Neural cell (in vitro differentiated cells): Measurements from ENCODE around the gene SULF2. TPM values are rescaled to one million over a fixed set of nuclear protein-coding genes. Genes with fewer than 3 reads are reported as not detected.

Experiments
- H2AFZ ChIP-seq: fragments of 200-600, 300-800 bp; sonication (generic), shearing (Covaris generic); 2 replicates; pipeline ENCODE4 v1.6.0; 2014; ENCODE audit warnings: low read depth, mild to moderate bottlenecking, antibody characterized with exemption, low read length, moderate library complexity
- H3F3A ChIP-seq: fragments of 200-600 bp; shearing (Covaris generic); 2 replicates; pipeline ENCODE4 v1.6.1; 2016; ENCODE audit warnings: mild to moderate bottlenecking, moderate library complexity, mixed read lengths, antibody characterized with exemption, low read length; ENCODE audit not compliant: insufficient read depth, poor library complexity, severe bottlenecking
- H3K27ac ChIP-seq: fragments of 200-600, 300-800 bp; sonication (generic), shearing (Covaris generic); 2 replicates; pipeline ENCODE4 v1.5.1; 2014; ENCODE audit warnings: mild to moderate bottlenecking, low read length, moderate library complexity
- H3K27me3 ChIP-seq: fragments of 300-800, 200-600 bp; sonication (generic), shearing (Covaris generic); 2 replicates; pipeline ENCODE4 v1.6.0; 2014; ENCODE audit warnings: mild to moderate bottlenecking, low read depth, low read length, moderate library complexity; ENCODE audit not compliant: insufficient read depth
- H3K36me3 ChIP-seq: fragments of 300-800, 200-600 bp; sonication (generic), shearing (Covaris generic); 2 replicates; pipeline ENCODE4 v1.5.1; 2014; ENCODE audit warnings: mild to moderate bottlenecking, antibody characterized with exemption, low read length, moderate library complexity; ENCODE audit not compliant: insufficient read depth
- H3K4me2 ChIP-seq: fragments of 300-800, 200-600 bp; sonication (generic), shearing (Covaris generic); 2 replicates; pipeline ENCODE4 v1.6.0; 2014; ENCODE audit warnings: mild to moderate bottlenecking, low read length
- H3K4me3 ChIP-seq: fragments of 300-800, 200-600 bp; sonication (generic), shearing (Covaris generic); 2 replicates; pipeline ENCODE4 v1.5.1; 2014; ENCODE audit warnings: mild to moderate bottlenecking, low read length, moderate library complexity
- H3K79me2 ChIP-seq: fragments of 200-600 bp; shearing (Covaris generic); replicated peaks from 2 replicates; pipeline ENCODE4 v1.6.0; 2014; ENCODE audit warnings: mild to moderate bottlenecking, low read length, moderate library complexity; ENCODE audit not compliant: insufficient read depth
- H3K9ac ChIP-seq: fragments of 300-800, 200-600 bp; sonication (generic), shearing (Covaris generic); 2 replicates; pipeline ENCODE4 v1.6.1; 2016; ENCODE audit warnings: mild to moderate bottlenecking, low read length, mixed read lengths
- H3K9me2 ChIP-seq: fragments of 200-600 bp; shearing (Covaris generic); 2 replicates; pipeline ENCODE4 v1.6.1; 2016; ENCODE audit warnings: mild to moderate bottlenecking, low read length, mixed read lengths; ENCODE audit not compliant: insufficient read depth
- H3K9me3 ChIP-seq: fragments of 200-600, 300-800 bp; sonication (generic), shearing (Covaris generic); 2 replicates; pipeline ENCODE4 v1.6.1; 2016; ENCODE audit warnings: mild to moderate bottlenecking, mixed run types, low read length, moderate library complexity, mixed read lengths
- H4K20me1 ChIP-seq: fragments of 200-600 bp; shearing (Covaris generic); 2 replicates; pipeline ENCODE4 v1.6.1; 2016; ENCODE audit warnings: mild to moderate bottlenecking, mixed run types; ENCODE audit not compliant: insufficient read depth
- CTCF ChIP-seq: fragments of 450-650 bp; IDR thresholded peaks from 2 replicates; pipeline ENCODE4 v1.5.1; 2014; ENCODE audit warnings: antibody characterized with exemption, mild to moderate bottlenecking, moderate library complexity; ENCODE audit not compliant: poor library complexity, severe bottlenecking
- EP300 ChIP-seq: fragments of 450-650 bp; conservative IDR thresholded peaks from 2 replicates; pipeline ENCODE4 v1.6.1; 2014; ENCODE audit warnings: antibody characterized with exemption, mild to moderate bottlenecking, moderate library complexity; ENCODE audit not compliant: poor library complexity, severe bottlenecking
- EZH2 ChIP-seq: fragments of 200-600, 300-800 bp; shearing (Covaris generic), sonication (generic); IDR thresholded peaks from 2 replicates; pipeline ENCODE4 v1.6.1; 2014; ENCODE audit warnings: antibody characterized with exemption, low read length, borderline replicate concordance, mild to moderate bottlenecking; ENCODE audit not compliant: insufficient read depth, poor library complexity, severe bottlenecking
- POLR2AphosphoS5 ChIP-seq: IDR thresholded peaks from 2 replicates; pipeline ENCODE4 v1.6.1; 2012
- SMC3 ChIP-seq: fragments of 450-650 bp; conservative IDR thresholded peaks from 2 replicates; pipeline ENCODE4 v1.6.1; 2014; ENCODE audit warnings: antibody characterized with exemption, mild to moderate bottlenecking, moderate library complexity; ENCODE audit not compliant: poor library complexity
- TAF1 ChIP-seq: IDR thresholded peaks from 2 replicates; pipeline ENCODE4 v1.6.1; 2012; ENCODE audit warnings: low read depth
- polyA plus RNA-seq: library from polyadenylated mRNA; depleted of rRNA; stranded (reverse); fragments of >200 nt; gene quantifications from 2 replicates; pipeline ENCODE4 v1.2.3, GENCODE V29; 2014
- TF ChIP-seq, protein P1 (sequence below): IDR thresholded peaks from 2 replicates; pipeline ENCODE4 v1.6.1; 2012; ENCODE audit warnings: borderline replicate concordance

The SULF2 gene
- polyA plus RNA-seq, 1 donor from 2014 or later: 30.0 TPM

DNA sequence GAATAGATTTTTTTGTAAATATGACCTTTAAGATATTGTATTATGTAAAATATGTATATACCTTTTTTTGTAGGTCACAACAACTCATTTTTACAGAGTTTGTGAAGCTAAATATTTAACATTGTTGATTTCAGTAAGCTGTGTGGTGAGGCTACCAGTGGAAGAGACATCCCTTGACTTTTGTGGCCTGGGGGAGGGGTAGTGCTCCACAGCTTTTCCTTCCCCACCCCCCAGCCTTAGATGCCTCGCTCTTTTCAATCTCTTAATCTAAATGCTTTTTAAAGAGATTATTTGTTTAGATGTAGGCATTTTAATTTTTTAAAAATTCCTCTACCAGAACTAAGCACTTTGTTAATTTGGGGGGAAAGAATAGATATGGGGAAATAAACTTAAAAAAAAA, 130.9 kb downstream of the SULF2 start:
- no peak overlapping the region for H3K4me3 ChIP-seq

GRCh38 chr20:47653869-47654268, 131.4 kb downstream of the SULF2 start:
- Histone ChIP-seq H3K4me3 (no peak overlapping the region), H3K27me3 (no peaks in the 10 kb centered on the region), H3K9me3 (no peaks in the 10 kb centered on the region), H3K9me2 (no peaks in the 10 kb centered on the region), H3K36me3 (no peaks in the 10 kb centered on the region), H3K9ac (no peak overlapping the region), H3K4me2 (no peak overlapping the region), H3F3A (no peaks in the 10 kb centered on the region), H3K27ac (no peak overlapping the region), H4K20me1 (no peaks in the 10 kb centered on the region), H3K79me2 (no peaks in the 10 kb centered on the region), H2AFZ (no peak overlapping the region)
- TF ChIP-seq, protein P1, sequence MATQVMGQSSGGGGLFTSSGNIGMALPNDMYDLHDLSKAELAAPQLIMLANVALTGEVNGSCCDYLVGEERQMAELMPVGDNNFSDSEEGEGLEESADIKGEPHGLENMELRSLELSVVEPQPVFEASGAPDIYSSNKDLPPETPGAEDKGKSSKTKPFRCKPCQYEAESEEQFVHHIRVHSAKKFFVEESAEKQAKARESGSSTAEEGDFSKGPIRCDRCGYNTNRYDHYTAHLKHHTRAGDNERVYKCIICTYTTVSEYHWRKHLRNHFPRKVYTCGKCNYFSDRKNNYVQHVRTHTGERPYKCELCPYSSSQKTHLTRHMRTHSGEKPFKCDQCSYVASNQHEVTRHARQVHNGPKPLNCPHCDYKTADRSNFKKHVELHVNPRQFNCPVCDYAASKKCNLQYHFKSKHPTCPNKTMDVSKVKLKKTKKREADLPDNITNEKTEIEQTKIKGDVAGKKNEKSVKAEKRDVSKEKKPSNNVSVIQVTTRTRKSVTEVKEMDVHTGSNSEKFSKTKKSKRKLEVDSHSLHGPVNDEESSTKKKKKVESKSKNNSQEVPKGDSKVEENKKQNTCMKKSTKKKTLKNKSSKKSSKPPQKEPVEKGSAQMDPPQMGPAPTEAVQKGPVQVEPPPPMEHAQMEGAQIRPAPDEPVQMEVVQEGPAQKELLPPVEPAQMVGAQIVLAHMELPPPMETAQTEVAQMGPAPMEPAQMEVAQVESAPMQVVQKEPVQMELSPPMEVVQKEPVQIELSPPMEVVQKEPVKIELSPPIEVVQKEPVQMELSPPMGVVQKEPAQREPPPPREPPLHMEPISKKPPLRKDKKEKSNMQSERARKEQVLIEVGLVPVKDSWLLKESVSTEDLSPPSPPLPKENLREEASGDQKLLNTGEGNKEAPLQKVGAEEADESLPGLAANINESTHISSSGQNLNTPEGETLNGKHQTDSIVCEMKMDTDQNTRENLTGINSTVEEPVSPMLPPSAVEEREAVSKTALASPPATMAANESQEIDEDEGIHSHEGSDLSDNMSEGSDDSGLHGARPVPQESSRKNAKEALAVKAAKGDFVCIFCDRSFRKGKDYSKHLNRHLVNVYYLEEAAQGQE: no peak
- no peak for TF ChIP-seq CTCF

More for the DNA sequence above, 130.9 kb downstream of the SULF2 start:
- H3K4me2 ChIP-seq: no peak overlapping the region
- no peaks in the 10 kb centered on the region for H3K9me2 ChIP-seq
- H3K9ac ChIP-seq: no peak overlapping the region
- H3K27ac ChIP-seq: peak overlapping the region; percentile 7
- no peaks in the 10 kb centered on the region for H4K20me1 ChIP-seq
- no peaks in the 10 kb centered on the region for H3K9me3 ChIP-seq
- no peaks in the 10 kb centered on the region for H3F3A ChIP-seq
- no peak overlapping the region for H2AFZ ChIP-seq
- H3K27me3 ChIP-seq: no peaks in the 10 kb centered on the region
- TF ChIP-seq EZH2: no peak
- no peaks in the 10 kb centered on the region for H3K79me2 ChIP-seq
- H3K36me3 ChIP-seq: no peaks in the 10 kb centered on the region

GRCh38 chr20:47652794-47653193, 132.5 kb downstream of the SULF2 start:
- no peaks in the 10 kb centered on the region for H3K27me3 ChIP-seq
- H3K9me3 ChIP-seq: no peaks in the 10 kb centered on the region
- H3K79me2 ChIP-seq: no peaks in the 10 kb centered on the region
- no peak overlapping the region for H3K27ac ChIP-seq
- no peak overlapping the region for H3K9ac ChIP-seq
- TF ChIP-seq EP300: no peak
- TF ChIP-seq TAF1: no peak
- TF ChIP-seq POLR2AphosphoS5: no peak
- no peak for TF ChIP-seq SMC3
- H3F3A ChIP-seq: no peaks in the 10 kb centered on the region
- H3K9me2 ChIP-seq: no peaks in the 10 kb centered on the region
- H4K20me1 ChIP-seq: no peaks in the 10 kb centered on the region
- H3K36me3 ChIP-seq: no peaks in the 10 kb centered on the region
- no peak overlapping the region for H3K4me3 ChIP-seq
- H3K4me2 ChIP-seq: no peak overlapping the region
- no peak overlapping the region for H2AFZ ChIP-seq
